Upper lobe of left lung (tissue), 6 donors: ENCODE measurements around the gene KIF14. TPM values are rescaled to one million over a fixed set of nuclear protein-coding genes. Genes with fewer than 3 reads are reported as not detected.

Source experiments
- ATAC-seq, 2 donors: fragments of 200-7000 bp; cut with Tn5 transposase; one replicate each; pipeline ENCODE4 v1.9.1; 2022; ENCODE audit warnings: mild to moderate bottlenecking in 2 of 2, moderate library complexity in 2 of 2; ENCODE audit not compliant: low FRiP score in 2 of 2
- DNase-seq, 2 donors: peaks; one replicate each; pipeline ENCODE4 v3.0.0-alpha.2; 2019 to 2020
- H3K27ac ChIP-seq, 4 donors: fragments of 200-600 bp; sonication (generic); one replicate each; pipeline ENCODE4 v1.5.1; 2016 to 2019
- H3K27me3 ChIP-seq, 4 donors: fragments of 200-600 bp; sonication (generic); one replicate each; pipeline ENCODE4 v1.5.1; 2017 to 2019
- H3K36me3 ChIP-seq, 4 donors: fragments of 200-600 bp; sonication (generic); one replicate each; pipeline ENCODE4 v1.5.1; 2016 to 2019
- H3K4me1 ChIP-seq, 4 donors: fragments of 200-600 bp; sonication (generic); one replicate each; pipeline ENCODE4 v1.5.1; 2018 to 2019
- H3K4me3 ChIP-seq, 4 donors: fragments of 200-600 bp; sonication (generic); one replicate each; pipeline ENCODE4 v1.5.1; 2017 to 2019; ENCODE audit warnings: mild to moderate bottlenecking in 2 of 4, moderate library complexity in 1 of 4
- H3K9me3 ChIP-seq, 4 donors: fragments of 200-600 bp; sonication (generic); one replicate each; pipeline ENCODE4 v1.5.1; 2018 to 2019
- EP300 ChIP-seq, 4 donors: sonication (generic); formaldehyde crosslinking; IDR thresholded peaks; one replicate each; pipeline ENCODE4 v1.5.1; 2017; ENCODE audit warnings: antibody characterized with exemption in 4 of 4, control low read depth in 2 of 4
- POLR2A ChIP-seq, 4 donors: fragments of 450-650 bp; IDR thresholded peaks; one replicate each; pipeline ENCODE4 v1.5.1; 2016 to 2017; ENCODE audit warnings: antibody characterized with exemption in 4 of 4, mild to moderate bottlenecking in 2 of 4
- POLR2AphosphoS5 ChIP-seq, 2 donors: sonication (generic); formaldehyde crosslinking; IDR thresholded peaks; one replicate each; pipeline ENCODE4 v1.5.1; 2017; ENCODE audit warnings: antibody characterized with exemption in 2 of 2
- WGBS, 2 donors: methylation state at CpG; one replicate each; pipeline ENCODE4 v1.1.5; 2017 to 2018; 5-methylcytosine and 5-hydroxymethylcytosine counted together
- total RNA-seq, 6 donors: library from RNA; depleted of rRNA in 4 of 6; stranded (reverse); fragments of >200 nt in 4 of 6; gene quantifications; one replicate each; pipeline versions ENCODE4 v1.1.0 to v1.2.1, GENCODE V29; 2016 to 2021
- TF ChIP-seq, protein P1 (sequence below), 6 experiments: fragments of 450-650 bp in 4 of 6; fragments of 200-600 bp in 2 of 6; sonication (generic) in 2 of 6; IDR thresholded peaks; one replicate each; pipeline ENCODE4 v1.5.1; 2016 to 2019; ENCODE audit warnings: antibody characterized with exemption in 6 of 6
- donor health status: DM: no; HTN: no; CAD: no; lungs with moderate emphysema.
- donor health status: DM: no; HTN: yes; CAD: no; lungs with severe emphysema.

The KIF14 gene
- total RNA-seq, 6 donors from 2014 or later = 0.20 to 1.0 (median 0.70) TPM

DNA sequence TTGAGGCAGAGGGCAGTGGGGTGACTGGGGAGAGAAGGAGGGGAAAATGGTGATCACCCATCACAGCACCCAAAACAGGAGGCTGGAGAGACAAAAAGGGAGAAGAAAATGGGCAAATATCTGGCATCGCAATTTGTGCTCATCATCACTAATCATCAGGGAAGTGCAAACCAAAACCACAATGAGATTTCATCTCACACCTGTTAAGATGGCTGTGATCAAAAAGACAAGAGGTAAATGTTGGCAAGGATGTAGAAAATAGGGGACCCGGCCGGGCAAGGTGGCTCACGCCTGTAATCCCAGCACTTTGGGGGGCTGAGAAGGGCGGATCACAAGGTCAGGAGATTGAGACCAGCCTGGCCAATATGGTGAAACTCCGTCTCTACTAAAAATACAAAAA is 74.0 kb downstream of the KIF14 start:
- no peak for TF ChIP-seq EP300 (IDR thresholded peaks at IDR 0.05)
- ATAC-seq (no peak), DNase-seq (no peak)
- WGBS, 2 donors = 81 to 93% methylated on average over 6 of the region's 6 CpGs
- H3K27me3 ChIP-seq = no peaks in the 10 kb centered on the region
- no peaks in the 10 kb centered on the region for H3K36me3 ChIP-seq
- H3K4me3 ChIP-seq = no peak overlapping the region
- no peaks in the 10 kb centered on the region for H3K4me1 ChIP-seq
- H3K9me3 ChIP-seq = no peaks in the 10 kb centered on the region
- H3K27ac ChIP-seq = no peak overlapping the region

DNA sequence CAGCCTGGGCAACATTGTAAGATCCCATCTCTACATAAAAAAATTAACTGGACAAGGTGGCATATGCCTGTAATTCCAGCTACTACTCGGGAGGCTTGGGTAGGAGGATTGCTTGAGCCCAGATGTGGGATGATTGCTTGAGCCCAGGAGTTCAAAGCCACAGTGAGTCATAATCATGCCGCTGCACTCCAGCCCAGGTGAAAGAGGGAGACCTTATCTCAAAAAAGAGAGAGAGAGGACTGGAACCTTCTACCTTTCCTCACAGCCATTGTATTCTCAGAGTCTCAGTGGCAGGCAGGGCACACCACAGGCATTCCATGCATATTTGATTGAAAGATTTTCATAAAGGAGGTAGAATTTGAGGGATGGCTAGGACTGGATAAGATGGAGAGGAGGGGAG is 78.4 kb downstream of the KIF14 start:
- H3K9me3 ChIP-seq = no peaks in the 10 kb centered on the region
- H3K27ac ChIP-seq = no peak overlapping the region
- H3K27me3 ChIP-seq = no peaks in the 10 kb centered on the region
- no peak overlapping the region for H3K4me3 ChIP-seq
- TF ChIP-seq POLR2AphosphoS5 (IDR thresholded peaks at IDR 0.05) (no peak), POLR2A (IDR thresholded peaks at IDR 0.05) (no peak), EP300 (IDR thresholded peaks at IDR 0.05) (no peak)
- TF ChIP-seq, protein P1, sequence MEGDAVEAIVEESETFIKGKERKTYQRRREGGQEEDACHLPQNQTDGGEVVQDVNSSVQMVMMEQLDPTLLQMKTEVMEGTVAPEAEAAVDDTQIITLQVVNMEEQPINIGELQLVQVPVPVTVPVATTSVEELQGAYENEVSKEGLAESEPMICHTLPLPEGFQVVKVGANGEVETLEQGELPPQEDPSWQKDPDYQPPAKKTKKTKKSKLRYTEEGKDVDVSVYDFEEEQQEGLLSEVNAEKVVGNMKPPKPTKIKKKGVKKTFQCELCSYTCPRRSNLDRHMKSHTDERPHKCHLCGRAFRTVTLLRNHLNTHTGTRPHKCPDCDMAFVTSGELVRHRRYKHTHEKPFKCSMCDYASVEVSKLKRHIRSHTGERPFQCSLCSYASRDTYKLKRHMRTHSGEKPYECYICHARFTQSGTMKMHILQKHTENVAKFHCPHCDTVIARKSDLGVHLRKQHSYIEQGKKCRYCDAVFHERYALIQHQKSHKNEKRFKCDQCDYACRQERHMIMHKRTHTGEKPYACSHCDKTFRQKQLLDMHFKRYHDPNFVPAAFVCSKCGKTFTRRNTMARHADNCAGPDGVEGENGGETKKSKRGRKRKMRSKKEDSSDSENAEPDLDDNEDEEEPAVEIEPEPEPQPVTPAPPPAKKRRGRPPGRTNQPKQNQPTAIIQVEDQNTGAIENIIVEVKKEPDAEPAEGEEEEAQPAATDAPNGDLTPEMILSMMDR (IDR thresholded peaks at IDR 0.05) = no peak
- no peaks in the 10 kb centered on the region for H3K4me1 ChIP-seq
- peak in 1 of 2 donors; percentile 38 for ATAC-seq
- WGBS, 2 donors = 78 to 85% methylated on average over 2 of the region's 2 CpGs
- no peaks in the 10 kb centered on the region for H3K36me3 ChIP-seq
- DNase-seq = no peak

DNA sequence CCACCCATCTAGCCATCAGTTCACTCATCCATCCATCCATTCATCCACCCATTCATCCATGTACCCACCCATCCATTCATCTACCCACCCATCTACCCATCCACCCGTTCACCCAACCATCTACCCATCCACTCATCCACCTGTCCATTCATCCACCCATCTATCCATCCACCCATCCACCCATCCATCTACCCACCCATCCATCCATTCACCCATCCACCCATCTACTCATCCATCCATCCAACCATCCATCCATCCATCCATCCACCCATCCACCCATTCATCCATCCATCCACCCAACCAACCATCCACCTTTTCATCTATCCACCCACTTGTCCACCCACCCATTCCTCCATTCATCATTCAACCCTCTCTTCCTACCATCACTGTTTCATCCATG is 80.3 kb downstream of the KIF14 start:
- 89 to 100% methylated on average over 1 of the region's 1 CpG for WGBS, 2 donors
- Histone ChIP-seq H3K4me1 (no peaks in the 10 kb centered on the region), H3K27ac (no peak overlapping the region), H3K9me3 (no peaks in the 10 kb centered on the region), H3K36me3 (no peaks in the 10 kb centered on the region), H3K4me3 (no peak overlapping the region), H3K27me3 (no peaks in the 10 kb centered on the region)
- ATAC-seq = no peak
- no peak for DNase-seq
- no peak for TF ChIP-seq POLR2A (IDR thresholded peaks at IDR 0.05)
- no peak for TF ChIP-seq POLR2AphosphoS5 (IDR thresholded peaks at IDR 0.05)
- TF ChIP-seq EP300 (IDR thresholded peaks at IDR 0.05) = no peak
- TF ChIP-seq, protein P1 (IDR thresholded peaks at IDR 0.05) = no peak

DNA sequence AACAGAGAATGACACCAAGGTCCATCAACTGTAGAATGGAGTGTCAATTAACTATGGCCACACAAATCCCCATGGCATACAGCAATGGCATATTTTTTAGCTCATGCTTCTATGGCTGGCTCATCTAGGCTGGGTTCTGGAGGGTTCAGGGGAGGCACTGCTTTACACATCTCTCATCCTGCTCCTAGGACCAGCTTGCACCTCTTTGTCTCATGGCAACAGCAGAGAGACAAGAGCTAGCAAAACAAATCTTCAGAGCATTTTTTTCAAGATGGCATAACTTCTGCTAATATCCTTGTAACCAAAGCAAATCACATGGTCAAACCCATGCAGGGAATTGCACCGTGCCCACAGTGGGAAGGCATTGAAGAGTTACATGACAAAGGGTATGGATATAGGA is 82.4 kb downstream of the KIF14 start:
- Histone ChIP-seq H3K36me3 (no peaks in the 10 kb centered on the region), H3K4me3 (no peak overlapping the region), H3K9me3 (no peaks in the 10 kb centered on the region), H3K27me3 (no peaks in the 10 kb centered on the region), H3K4me1 (no peaks in the 10 kb centered on the region), H3K27ac (no peak overlapping the region)
- DNase-seq (no peak), ATAC-seq (no peak)
- TF ChIP-seq, protein P1 (IDR thresholded peaks at IDR 0.05) = no peak
- no peak for TF ChIP-seq POLR2A (IDR thresholded peaks at IDR 0.05)
- 82 to 96% methylated on average over 1 of the region's 1 CpG for WGBS, 2 donors

DNA sequence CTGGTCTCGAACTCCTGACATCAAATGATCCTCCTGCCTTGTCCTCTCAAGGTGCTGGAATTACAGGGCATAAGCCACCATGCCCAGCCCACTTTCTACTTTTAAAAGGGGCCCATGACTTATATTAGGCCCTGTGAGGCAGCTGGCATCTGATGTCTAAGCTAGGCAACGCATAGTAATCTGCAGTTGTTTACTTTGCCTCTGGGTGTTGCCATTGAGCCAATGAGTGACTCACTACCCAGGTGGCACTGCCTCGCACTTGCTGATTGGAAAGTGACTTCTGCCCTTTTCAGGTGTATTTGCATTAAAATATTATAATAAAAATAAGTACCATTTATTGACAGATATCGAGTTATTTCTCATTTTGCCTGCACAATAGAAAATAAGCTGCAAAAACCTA is 84.9 kb downstream of the KIF14 start:
- H3K4me1 ChIP-seq = no peaks in the 10 kb centered on the region
- H3K36me3 ChIP-seq = no peaks in the 10 kb centered on the region
- ATAC-seq = no peak
- H3K4me3 ChIP-seq = no peak overlapping the region
- H3K27ac ChIP-seq = no peak overlapping the region
- H3K9me3 ChIP-seq = no peaks in the 10 kb centered on the region
- TF ChIP-seq, protein P1 (IDR thresholded peaks at IDR 0.05) = no peak
- TF ChIP-seq POLR2AphosphoS5 (IDR thresholded peaks at IDR 0.05) (no peak), POLR2A (IDR thresholded peaks at IDR 0.05) (no peak), EP300 (IDR thresholded peaks at IDR 0.05) (no peak)
- 65 to 80% methylated on average over 4 of the region's 4 CpGs for WGBS, 2 donors
- peak in 1 of 2 donors; percentile 22 for DNase-seq
- H3K27me3 ChIP-seq = no peaks in the 10 kb centered on the region
